Measurements from ENCODE around the gene PHB1.
"Not testable (repeated sequence)": the region's sequence is repeated elsewhere in the genome, so short reads cannot be mapped to it uniquely, and the experiment has no call there.

Gene PHB1

DNA sequence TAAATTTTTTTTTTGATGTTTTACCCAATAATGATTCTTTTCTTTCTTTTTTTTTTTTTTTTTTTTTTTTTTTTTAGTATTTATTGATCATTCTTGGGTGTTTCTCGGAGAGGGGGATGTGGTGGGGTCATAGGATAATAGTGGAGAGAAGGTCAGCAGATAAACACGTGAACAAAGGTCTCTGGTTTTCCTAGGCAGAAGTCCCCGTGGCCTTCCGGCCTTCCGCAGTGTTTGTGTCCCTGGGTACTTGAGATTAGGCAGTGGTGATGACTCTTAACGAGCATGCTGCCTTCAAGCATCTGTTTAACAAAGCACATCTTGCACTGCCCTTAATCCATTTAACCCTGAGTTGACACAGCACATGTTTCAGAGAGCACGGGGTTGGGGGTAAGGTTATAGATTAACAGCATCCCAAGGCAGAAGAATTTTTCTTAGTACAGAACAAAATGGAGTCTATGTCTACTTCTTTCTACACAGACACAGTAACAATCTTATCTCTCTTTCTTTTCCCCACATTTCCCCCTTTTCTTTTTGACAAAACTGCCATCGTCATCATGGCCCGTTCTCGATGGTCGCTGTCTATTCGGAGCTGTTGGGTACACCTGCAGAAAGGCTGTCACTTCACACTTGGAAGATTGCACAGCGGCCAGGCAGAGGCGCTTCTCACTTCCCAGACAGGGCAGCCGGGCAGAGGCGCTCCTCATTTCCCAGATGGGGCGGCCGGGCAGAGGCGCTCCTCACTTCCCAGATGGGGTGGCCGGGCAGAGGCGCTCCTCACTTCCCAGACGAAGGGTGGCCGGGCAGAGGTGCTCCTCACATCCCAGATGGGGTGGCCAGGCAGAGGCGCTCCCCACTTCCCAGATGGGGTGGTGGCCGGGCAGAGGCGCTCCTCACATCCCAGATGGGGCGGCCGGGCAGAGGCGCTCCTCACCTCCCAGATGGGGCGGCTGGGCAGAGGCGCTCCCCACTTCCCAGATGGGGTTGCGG lies 4.4 kb upstream of the PHB1 start:
- H3K4me3 ChIP-seq (ENCODE audit: low read length); H3K27me3 ChIP-seq (ENCODE audit: control insufficient read depth, insufficient read depth, low read length); H3K36me3 ChIP-seq (ENCODE audit: control insufficient read depth, low read depth, low read length); H3K4me1 ChIP-seq (ENCODE audit: control insufficient read depth, low read depth, low read length); H3K27ac ChIP-seq (ENCODE audit: low read length); H3K9ac ChIP-seq (ENCODE audit: low read length); H3K9me3 ChIP-seq (ENCODE audit: control insufficient read depth, low read depth, low read length): not testable (repeated sequence)

DNA sequence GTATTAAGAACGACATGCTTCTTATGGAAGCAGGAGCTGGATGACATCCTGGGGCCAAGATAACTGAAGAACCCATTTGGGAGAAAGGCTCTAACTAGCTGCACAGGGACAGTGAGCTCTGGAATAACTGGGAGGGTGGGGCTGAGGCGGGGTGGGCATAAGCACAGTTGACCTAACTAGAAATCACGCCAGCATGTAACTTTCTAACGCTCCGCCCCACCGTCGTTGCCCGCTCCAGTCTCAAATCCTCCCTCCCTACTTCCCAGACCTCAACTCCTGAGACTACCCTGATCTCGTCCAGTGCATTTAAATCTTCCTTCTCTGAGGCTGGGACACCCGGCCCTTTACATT lies 436 bp downstream of the PHB1 start:
- Histone ChIP-seq H3K9ac (ENCODE audit: low read length) (peak overlapping the region; percentile 71), H3K36me3 (ENCODE audit: control insufficient read depth, low read depth, low read length) (peaks cover 37% of the 10 kb centered on the region), H3K27ac (ENCODE audit: low read length) (peak overlapping the region; percentile 8), H3K27me3 (ENCODE audit: control insufficient read depth, insufficient read depth, low read length) (no peaks in the 10 kb centered on the region), H3K4me3 (ENCODE audit: low read length) (peak overlapping the region; percentile 85), H3K4me1 (ENCODE audit: control insufficient read depth, low read depth, low read length) (peaks cover 4% of the 10 kb centered on the region), H3K9me3 (ENCODE audit: control insufficient read depth, low read depth, low read length) (no peaks in the 10 kb centered on the region)

DNA sequence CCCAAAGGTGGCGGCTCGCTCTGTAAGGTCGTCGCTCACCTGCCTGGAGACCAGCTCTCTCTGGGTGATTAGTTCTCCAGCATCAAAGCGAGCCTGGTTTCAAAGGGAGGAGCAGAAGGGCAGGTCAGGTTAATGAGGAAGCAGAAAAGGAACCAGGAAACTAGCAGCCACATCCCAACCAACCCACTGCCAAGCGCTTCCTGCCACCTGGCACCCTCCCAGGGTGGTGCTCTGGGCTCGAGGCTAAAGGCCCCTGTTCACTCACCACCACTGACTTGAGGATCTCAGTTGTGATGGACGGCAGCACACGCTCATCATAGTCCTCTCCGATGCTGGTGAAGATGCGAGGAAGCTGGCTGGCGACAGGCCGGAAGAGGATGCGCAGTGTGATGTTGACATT lies 5.6 kb downstream of the PHB1 start:
- Histone ChIP-seq H3K9ac (ENCODE audit: low read length) (no peak overlapping the region), H3K4me1 (ENCODE audit: control insufficient read depth, low read depth, low read length) (peaks cover 4% of the 10 kb centered on the region), H3K27me3 (ENCODE audit: control insufficient read depth, insufficient read depth, low read length) (no peaks in the 10 kb centered on the region), H3K9me3 (ENCODE audit: control insufficient read depth, low read depth, low read length) (no peaks in the 10 kb centered on the region), H3K27ac (ENCODE audit: low read length) (no peak overlapping the region), H3K4me3 (ENCODE audit: low read length) (no peak overlapping the region), H3K36me3 (ENCODE audit: control insufficient read depth, low read depth, low read length) (peaks cover 86% of the 10 kb centered on the region)

DNA sequence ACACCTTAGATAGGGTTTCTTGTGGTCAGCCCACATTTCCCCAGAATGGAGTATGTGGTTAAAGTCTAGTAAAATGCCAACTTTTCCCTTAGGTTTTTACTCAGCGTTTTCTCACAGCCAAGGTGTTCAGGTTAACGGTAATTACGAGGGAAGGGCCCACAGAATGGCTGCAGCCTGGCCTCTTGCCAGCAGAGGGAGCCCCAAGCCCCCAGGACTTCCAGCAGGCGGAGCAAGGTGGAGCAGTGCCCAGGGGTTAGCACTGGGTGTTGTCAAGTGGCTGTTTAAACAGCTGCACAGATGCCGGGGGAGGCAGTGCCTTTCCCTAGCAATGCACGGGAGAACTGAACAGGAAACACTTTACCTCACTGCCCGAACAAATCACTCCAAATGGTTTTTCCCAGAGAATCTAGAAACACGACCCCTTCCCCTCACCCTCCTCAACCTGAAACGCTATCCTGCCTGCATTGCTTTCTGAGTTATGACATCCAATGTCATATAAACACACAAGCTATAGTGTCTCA lies 6.6 kb downstream of the PHB1 start:
- Histone ChIP-seq H3K4me1 (ENCODE audit: control insufficient read depth, low read depth, low read length) (no peaks in the 10 kb centered on the region), H3K27me3 (ENCODE audit: control insufficient read depth, insufficient read depth, low read length) (no peaks in the 10 kb centered on the region), H3K9ac (ENCODE audit: low read length) (no peak overlapping the region), H3K4me3 (ENCODE audit: low read length) (no peak overlapping the region), H3K27ac (ENCODE audit: low read length) (no peak overlapping the region), H3K9me3 (ENCODE audit: control insufficient read depth, low read depth, low read length) (no peaks in the 10 kb centered on the region), H3K36me3 (ENCODE audit: control insufficient read depth, low read depth, low read length) (peaks cover 93% of the 10 kb centered on the region)

DNA sequence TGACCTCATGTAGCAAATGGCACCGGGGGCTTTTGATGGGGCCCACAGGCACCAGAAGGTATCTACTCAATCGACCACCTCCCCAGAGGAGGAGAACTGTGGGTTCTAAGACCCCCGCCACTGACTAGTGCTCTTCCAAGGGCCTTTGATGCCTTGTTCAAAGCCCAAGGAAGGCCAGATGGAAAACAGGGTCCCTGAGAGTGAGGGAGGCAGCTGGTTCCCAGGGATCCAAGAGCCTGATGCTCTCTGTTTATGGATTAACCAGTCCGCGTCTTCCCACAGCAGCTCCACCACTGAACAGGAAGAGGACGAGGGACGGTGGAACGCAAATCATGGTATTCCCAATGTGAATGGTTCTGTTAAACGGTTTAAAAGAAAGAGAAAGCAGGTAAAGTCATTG lies 7.6 kb downstream of the PHB1 start:
- Histone ChIP-seq H3K4me1 (ENCODE audit: control insufficient read depth, low read depth, low read length) (no peaks in the 10 kb centered on the region), H3K27ac (ENCODE audit: low read length) (no peak overlapping the region), H3K27me3 (ENCODE audit: control insufficient read depth, insufficient read depth, low read length) (no peaks in the 10 kb centered on the region), H3K9me3 (ENCODE audit: control insufficient read depth, low read depth, low read length) (no peaks in the 10 kb centered on the region), H3K36me3 (ENCODE audit: control insufficient read depth, low read depth, low read length) (peaks cover 87% of the 10 kb centered on the region), H3K9ac (ENCODE audit: low read length) (no peak overlapping the region), H3K4me3 (ENCODE audit: low read length) (no peak overlapping the region)

DNA sequence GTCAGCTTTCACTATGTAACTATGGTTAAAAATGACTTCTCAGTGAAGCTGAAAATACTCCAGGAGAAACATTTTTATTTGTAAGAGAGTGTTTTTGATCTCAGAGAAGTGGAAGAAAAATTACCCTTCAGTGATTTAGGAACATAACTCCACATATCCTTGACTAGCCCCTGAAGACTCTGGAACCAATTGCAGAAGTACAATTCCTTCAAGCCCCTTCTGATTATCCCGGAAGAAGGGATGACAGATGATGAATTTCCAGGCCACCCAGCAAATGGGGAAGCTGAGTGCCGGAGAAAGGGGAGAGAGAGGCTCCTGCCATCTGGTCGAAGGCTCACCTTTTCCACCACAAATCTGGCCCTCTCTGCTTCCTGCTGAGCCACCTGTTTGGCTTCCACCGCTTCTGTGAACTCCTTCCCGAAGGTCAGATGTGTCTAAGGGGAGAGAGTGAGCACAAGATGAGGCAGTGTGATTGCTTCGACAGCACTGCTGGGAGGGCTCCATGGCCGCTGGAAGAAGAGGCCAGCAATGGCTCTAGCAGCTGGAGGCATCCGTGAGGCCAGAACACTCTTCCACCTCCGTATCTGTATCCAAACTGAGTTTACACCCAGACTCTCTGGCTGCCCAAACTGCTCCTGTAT lies 8.1 kb downstream of the PHB1 start:
- H3K27ac ChIP-seq (ENCODE audit: low read length), result no peak overlapping the region
- H3K27me3 ChIP-seq (ENCODE audit: control insufficient read depth, insufficient read depth, low read length), result no peaks in the 10 kb centered on the region
- no peaks in the 10 kb centered on the region for H3K4me1 ChIP-seq (ENCODE audit: control insufficient read depth, low read depth, low read length)
- no peak overlapping the region for H3K9ac ChIP-seq (ENCODE audit: low read length)
- no peak overlapping the region for H3K4me3 ChIP-seq (ENCODE audit: low read length)
- H3K9me3 ChIP-seq (ENCODE audit: control insufficient read depth, low read depth, low read length), result no peaks in the 10 kb centered on the region
- H3K36me3 ChIP-seq (ENCODE audit: control insufficient read depth, low read depth, low read length), result peaks cover 82% of the 10 kb centered on the region

DNA sequence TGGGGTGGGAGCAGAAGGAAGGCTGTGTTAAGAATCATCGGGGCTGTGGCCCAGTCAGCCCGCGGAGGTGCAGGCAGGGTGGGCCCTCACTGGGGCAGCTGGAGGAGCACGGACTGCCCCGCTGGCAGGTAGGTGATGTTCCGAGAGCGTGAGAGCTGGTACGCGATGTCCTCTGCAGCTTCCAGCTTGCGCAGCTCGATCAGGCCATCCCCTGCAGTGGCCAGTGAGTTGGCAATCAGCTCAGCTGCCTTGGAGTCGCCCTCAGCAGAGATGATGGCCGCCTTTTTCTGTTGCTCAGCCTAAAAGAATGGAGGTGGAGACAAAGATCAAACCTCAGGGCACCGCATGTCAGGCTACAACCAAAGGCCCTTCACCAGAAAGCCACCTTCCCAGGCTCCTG lies 9.8 kb downstream of the PHB1 start:
- Histone ChIP-seq H3K4me3 (ENCODE audit: low read length) (no peak overlapping the region), H3K27ac (ENCODE audit: low read length) (no peak overlapping the region), H3K4me1 (ENCODE audit: control insufficient read depth, low read depth, low read length) (no peaks in the 10 kb centered on the region), H3K36me3 (ENCODE audit: control insufficient read depth, low read depth, low read length) (peaks cover 66% of the 10 kb centered on the region), H3K9me3 (ENCODE audit: control insufficient read depth, low read depth, low read length) (no peaks in the 10 kb centered on the region), H3K27me3 (ENCODE audit: control insufficient read depth, insufficient read depth, low read length) (no peaks in the 10 kb centered on the region), H3K9ac (ENCODE audit: low read length) (no peak overlapping the region)

DNA sequence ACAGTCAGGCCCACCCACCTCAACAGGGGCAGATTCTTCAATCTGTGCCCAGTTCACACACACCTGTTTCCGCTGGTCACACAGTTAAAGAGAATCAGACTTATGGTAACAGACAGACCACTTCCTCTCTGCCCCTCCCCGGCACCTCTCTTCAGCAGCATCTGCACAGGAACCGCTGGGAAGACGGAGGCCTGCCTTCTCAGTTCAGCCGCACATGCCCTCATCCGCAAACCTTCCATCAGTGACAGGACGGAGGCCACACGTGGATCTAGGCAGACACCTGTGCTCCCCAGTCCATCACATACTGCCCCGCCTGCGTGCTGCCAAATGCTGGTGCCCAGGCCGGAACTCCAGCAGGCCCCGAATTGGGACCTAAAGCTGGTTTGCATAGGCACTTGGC lies 10.3 kb downstream of the PHB1 start:
- Histone ChIP-seq H3K9me3 (ENCODE audit: control insufficient read depth, low read depth, low read length) (no peaks in the 10 kb centered on the region), H3K27me3 (ENCODE audit: control insufficient read depth, insufficient read depth, low read length) (no peaks in the 10 kb centered on the region), H3K4me1 (ENCODE audit: control insufficient read depth, low read depth, low read length) (no peaks in the 10 kb centered on the region), H3K9ac (ENCODE audit: low read length) (no peak overlapping the region), H3K4me3 (ENCODE audit: low read length) (no peak overlapping the region), H3K27ac (ENCODE audit: low read length) (no peak overlapping the region), H3K36me3 (ENCODE audit: control insufficient read depth, low read depth, low read length) (peaks cover 62% of the 10 kb centered on the region)

DNA sequence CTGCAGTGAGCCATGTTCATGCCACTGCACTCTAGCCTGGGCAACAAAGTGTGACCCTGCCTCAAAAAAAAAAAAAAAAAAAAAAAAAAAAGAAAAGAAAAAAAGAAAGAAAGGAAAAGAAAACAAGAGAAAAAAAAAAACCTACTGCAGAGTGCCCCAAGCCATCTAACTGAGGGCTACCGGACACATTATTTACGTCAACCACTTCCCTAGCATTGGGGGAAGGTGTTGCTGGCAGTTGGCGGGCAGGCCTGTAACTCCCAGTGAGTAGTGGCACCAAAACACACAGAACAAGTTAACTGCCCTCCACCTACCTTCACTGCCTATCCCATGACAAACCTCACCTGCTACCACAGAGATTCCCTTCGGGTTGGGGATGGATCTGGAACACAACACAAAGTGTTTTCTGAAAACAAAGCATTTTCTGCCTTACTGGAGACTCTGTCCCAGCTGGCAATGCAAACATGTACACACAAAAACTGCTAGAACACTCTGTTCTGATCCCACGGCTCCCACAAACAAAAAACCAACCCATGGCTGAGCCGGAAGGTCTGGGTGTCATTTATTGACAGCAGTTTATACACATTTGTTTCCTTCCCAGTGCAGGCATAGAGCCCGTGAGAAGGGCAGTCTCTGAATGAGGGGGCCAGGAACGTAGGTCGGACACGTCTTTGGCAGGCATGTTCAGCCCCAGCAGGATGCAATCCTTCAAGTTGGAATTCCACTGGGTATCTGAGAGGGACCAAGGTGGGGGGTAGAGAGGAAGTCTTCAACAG lies 11.0 kb downstream of the PHB1 start:
- H3K4me3 ChIP-seq (ENCODE audit: low read length), result no peak overlapping the region
- H3K27me3 ChIP-seq (ENCODE audit: control insufficient read depth, insufficient read depth, low read length), result no peaks in the 10 kb centered on the region
- H3K9me3 ChIP-seq (ENCODE audit: control insufficient read depth, low read depth, low read length), result no peaks in the 10 kb centered on the region
- H3K27ac ChIP-seq (ENCODE audit: low read length), result no peak overlapping the region
- peaks cover 55% of the 10 kb centered on the region for H3K36me3 ChIP-seq (ENCODE audit: control insufficient read depth, low read depth, low read length)
- no peak overlapping the region for H3K9ac ChIP-seq (ENCODE audit: low read length)
- no peaks in the 10 kb centered on the region for H3K4me1 ChIP-seq (ENCODE audit: control insufficient read depth, low read depth, low read length)

DNA sequence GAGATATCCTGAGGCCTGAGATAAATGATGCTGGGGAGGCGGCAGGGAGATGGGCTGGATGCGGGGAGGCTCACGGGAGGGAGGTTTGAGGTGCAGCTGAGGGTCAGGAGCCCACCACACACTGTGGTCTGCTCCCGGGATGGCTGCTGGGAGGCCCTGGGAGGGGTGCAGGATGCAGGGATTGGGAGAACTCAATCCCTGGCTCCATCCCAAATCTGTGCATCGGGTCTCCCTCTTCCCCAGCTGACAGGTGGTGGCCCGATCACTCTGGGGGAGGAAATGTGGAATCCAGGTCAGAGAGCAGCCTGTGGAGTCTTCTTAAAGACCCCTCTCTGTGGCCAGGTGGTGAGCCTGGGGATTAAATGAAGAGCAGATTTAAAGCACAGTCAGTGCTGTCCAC lies 12.0 kb downstream of the PHB1 start:
- Histone ChIP-seq H3K9me3 (ENCODE audit: control insufficient read depth, low read depth, low read length) (no peaks in the 10 kb centered on the region), H3K4me1 (ENCODE audit: control insufficient read depth, low read depth, low read length) (no peaks in the 10 kb centered on the region), H3K9ac (ENCODE audit: low read length) (no peak overlapping the region)

DNA sequence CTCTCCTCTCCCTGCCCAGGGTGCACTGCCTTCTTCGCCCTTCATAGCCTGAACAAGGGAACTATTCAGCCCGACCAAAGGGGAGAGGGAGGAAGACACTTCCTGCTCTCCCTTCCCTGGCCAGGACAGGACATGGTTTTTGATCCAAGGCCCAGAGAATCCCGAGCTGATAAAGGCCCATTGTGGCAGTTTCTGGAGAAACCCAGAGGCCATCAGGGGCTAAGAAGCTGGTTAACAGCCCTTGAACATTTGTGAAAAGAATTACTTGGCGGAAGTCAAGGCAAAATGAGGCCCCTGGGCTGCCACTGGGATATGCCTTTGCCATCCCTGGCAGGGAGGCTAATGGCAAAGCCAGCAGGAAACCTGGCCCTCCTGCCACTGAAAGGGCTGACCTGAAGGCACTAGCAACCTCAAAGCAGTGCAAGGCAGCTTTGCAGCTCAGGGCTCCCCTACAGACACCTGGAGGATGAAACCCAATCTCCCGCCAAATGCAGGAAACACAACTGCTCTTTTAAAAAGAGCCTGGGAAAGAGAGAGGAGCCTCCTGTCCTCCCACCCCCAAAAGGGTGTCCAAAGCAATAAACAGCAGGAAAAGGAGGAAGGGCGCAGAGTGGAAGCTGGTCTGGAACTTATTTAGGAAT lies 12.6 kb downstream of the PHB1 start:
- no peak overlapping the region for H3K4me3 ChIP-seq (ENCODE audit: low read length)
- H3K27ac ChIP-seq (ENCODE audit: low read length), result no peak overlapping the region
- no peaks in the 10 kb centered on the region for H3K9me3 ChIP-seq (ENCODE audit: control insufficient read depth, low read depth, low read length)
- peaks cover 42% of the 10 kb centered on the region for H3K36me3 ChIP-seq (ENCODE audit: control insufficient read depth, low read depth, low read length)
- H3K9ac ChIP-seq (ENCODE audit: low read length), result no peak overlapping the region
- H3K27me3 ChIP-seq (ENCODE audit: control insufficient read depth, insufficient read depth, low read length), result no peaks in the 10 kb centered on the region
- H3K4me1 ChIP-seq (ENCODE audit: control insufficient read depth, low read depth, low read length), result no peaks in the 10 kb centered on the region

More for the DNA sequence above, 12.0 kb downstream of the PHB1 start:
- Histone ChIP-seq H3K4me3 (ENCODE audit: low read length) (no peak overlapping the region), H3K27ac (ENCODE audit: low read length) (no peak overlapping the region), H3K27me3 (ENCODE audit: control insufficient read depth, insufficient read depth, low read length) (no peaks in the 10 kb centered on the region), H3K36me3 (ENCODE audit: control insufficient read depth, low read depth, low read length) (peaks cover 48% of the 10 kb centered on the region)

All from iPS-18a (cell line).